HFF-Myc (cell line): ENCODE results near the gene ELMO1.
A peak's percentile ranks its signal among the peaks of the same experiment; 100 is the strongest.

Source experiments
- DNase-seq: peaks from one replicate; pipeline ENCODE4 v3.0.0-alpha.2; 2011; ENCODE audit warnings: low read depth; ENCODE audit errors: extremely low read depth
- H3K4me3 ChIP-seq: replicated peaks from 2 replicates; pipeline ENCODE4 v1.5.1; 2011; ENCODE audit warnings: low read depth, mild to moderate bottlenecking, control low read depth, low read length
- CTCF ChIP-seq: IDR thresholded peaks from 2 replicates; pipeline ENCODE4 v1.5.1; 2012; ENCODE audit warnings: mild to moderate bottlenecking, low read depth, low read length, control low read depth; ENCODE audit errors: missing control alignments

Gene ELMO1

GRCh38 chr7:37006764-37007163 is 441.9 kb downstream of the ELMO1 start:
- no peak for TF ChIP-seq CTCF
- no peak for DNase-seq
- H3K4me3 ChIP-seq = no peak overlapping the region

DNA sequence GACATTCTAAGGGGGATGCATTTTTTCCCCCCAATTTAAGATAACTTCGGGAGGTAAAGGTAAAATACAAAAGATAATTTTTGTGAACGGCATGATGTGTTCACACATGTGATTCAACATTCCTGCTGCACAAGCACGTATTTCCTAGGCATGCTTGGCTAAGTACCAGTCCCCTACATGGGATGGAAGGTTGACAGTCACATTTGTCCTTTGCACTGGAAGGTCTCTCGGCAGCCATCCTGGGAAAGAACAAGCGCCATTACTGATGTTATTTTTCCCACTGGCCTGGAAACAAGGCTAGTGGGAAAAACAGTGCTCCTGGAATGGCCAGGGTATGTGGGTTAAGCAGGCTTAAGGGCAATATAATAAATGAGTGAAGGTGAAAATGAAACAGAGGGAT is 448.2 kb downstream of the ELMO1 start:
- H3K4me3 ChIP-seq = no peak overlapping the region
- DNase-seq = no peak

DNA sequence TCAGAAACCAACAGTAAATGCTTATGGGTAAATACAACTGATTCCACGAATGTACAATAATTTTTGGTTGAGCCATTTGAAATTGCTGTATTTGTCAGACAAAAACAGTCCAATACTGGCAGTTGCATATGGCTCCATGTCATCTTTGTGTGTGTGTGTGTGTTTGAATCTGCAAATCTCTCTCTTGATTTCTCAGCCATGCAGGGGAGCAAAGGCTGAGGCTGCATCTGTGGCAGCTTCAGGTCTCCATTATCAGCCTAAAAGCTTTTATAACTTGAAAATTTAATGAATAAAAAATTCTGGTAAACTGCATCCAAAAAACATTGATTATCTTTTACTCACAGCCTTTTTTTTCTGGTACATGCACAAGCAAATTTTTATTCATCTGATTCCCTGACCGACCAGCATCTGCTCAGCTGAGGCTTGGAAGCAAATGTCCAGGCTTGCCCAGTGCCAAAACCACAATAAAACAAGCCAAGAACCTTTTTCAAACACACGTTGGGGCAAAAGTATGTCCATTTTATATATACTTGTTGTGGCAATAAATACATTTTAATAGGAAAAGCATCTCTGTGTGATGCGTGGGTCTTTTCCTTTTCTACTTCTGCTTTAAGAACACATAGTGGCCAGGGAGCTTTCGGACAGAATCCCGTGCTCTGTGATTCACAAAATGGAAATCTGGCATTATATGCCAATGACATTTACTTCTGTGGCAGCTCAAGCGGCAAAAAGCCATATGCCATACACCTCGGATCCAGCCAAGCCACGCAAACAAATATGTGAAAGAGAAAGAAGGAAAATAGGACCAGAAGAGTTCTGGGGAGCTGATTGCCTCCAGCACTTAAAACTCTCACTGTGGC is 448.8 kb downstream of the ELMO1 start:
- TF ChIP-seq CTCF = no peak
- no peak overlapping the region for H3K4me3 ChIP-seq
- DNase-seq = no peak

More for the DNA sequence above, 448.2 kb downstream of the ELMO1 start:
- no peak for TF ChIP-seq CTCF

GRCh38 chr7:36995776-36996175 is 452.9 kb downstream of the ELMO1 start:
- H3K4me3 ChIP-seq = no peak overlapping the region
- no peak for DNase-seq
- no peak for TF ChIP-seq CTCF

DNA sequence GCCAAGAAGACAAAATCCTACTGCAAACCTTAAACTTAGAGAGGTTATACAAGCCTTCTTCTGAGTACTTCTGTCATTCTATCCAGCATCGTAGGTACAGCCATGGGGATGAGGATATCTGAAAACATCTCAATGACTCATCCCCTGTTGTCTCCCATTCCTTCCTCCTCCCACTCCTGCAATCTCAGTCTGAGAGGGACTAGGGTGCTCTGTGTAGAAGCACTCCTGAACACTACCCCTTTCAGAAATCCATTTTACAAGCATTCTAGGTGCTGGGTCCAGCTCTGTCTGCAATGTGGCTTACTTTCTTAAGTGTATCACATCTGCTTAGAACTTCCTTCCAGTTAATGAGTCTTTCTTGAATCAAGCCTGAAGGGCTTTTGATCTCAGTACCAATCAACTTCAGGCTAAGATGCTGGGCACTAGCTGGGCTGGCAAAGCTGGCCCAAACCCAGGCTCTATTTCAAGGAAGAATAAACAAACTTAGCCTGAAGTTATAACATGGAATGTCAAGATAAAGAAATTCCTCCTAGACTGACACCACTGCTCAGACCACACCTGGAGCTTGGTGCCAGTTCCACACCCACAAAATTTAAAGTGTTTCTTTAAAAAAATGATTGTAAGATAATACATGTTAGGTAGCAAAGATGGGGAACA is 454.1 kb downstream of the ELMO1 start:
- TF ChIP-seq CTCF = no peak
- no peak for DNase-seq
- H3K4me3 ChIP-seq = no peak overlapping the region

GRCh38 chr7:36986948-36987724 is 461.5 kb downstream of the ELMO1 start:
- DNase-seq = peak; percentile 22
- TF ChIP-seq CTCF = peak; percentile 93
- no peak overlapping the region for H3K4me3 ChIP-seq
